Activated CD4-positive, alpha-beta memory T cell treated with anti-CD3 and anti-CD28 coated beads, Interleukin-2, amount 10 ng/mL, durations not matched to agents 7 days and 5 days (primary cell): ENCODE data around the gene LPAR3. TPM values are rescaled to one million over a fixed set of nuclear protein-coding genes. Genes with fewer than 3 reads are reported as not detected.
"Not testable (repeated sequence)": the region's sequence is repeated elsewhere in the genome, so short reads cannot be mapped to it uniquely, and the experiment has no call there.

Experiments used
- CTCF ChIA-PET: fragments of 350-600 bp; sonication (Branson Sonifier 250); formaldehyde crosslinking; loops from one replicate; lab custom pipeline; 2021; ENCODE audit warnings: antibody characterized with exemption, inconsistent platforms; lab: Charles Lee
- POLR2A ChIA-PET: fragments of 350-600 bp; sonication (Branson Sonifier 250); formaldehyde crosslinking; loops from one replicate; lab custom pipeline; 2021; ENCODE audit warnings: antibody characterized with exemption; lab: Charles Lee
- DNase-seq: peaks from one replicate; pipeline ENCODE4 v3.0.0-alpha.2; 2020
- H3K27ac Mint-ChIP-seq: one replicate; pipeline ENCODE4 v1.8.0; 2021; ENCODE audit warnings: mild to moderate bottlenecking, mixed read lengths
- H3K27me3 Mint-ChIP-seq: one replicate; pipeline ENCODE4 v1.8.0; 2021; ENCODE audit warnings: mixed read lengths
- H3K36me3 Mint-ChIP-seq: one replicate; pipeline ENCODE4 v1.8.0; 2021; ENCODE audit warnings: low read depth, mixed read lengths
- H3K4me1 Mint-ChIP-seq: one replicate; pipeline ENCODE4 v1.8.0; 2021; ENCODE audit warnings: mixed read lengths
- H3K4me3 Mint-ChIP-seq: one replicate; pipeline ENCODE4 v1.8.0; 2021; ENCODE audit warnings: mild to moderate bottlenecking, mixed read lengths
- H3K9me3 Mint-ChIP-seq: one replicate; pipeline ENCODE4 v1.8.0; 2021; ENCODE audit warnings: mixed read lengths
- total RNA-seq, 2 experiments: library from RNA; stranded (reverse); gene quantifications; one replicate each; pipeline ENCODE4 v1.2.3, GENCODE V29; 2021

LPAR3 gene
- total RNA-seq, 2 experiments from 2014 or later = 1.7 to 2.1 TPM

DNA sequence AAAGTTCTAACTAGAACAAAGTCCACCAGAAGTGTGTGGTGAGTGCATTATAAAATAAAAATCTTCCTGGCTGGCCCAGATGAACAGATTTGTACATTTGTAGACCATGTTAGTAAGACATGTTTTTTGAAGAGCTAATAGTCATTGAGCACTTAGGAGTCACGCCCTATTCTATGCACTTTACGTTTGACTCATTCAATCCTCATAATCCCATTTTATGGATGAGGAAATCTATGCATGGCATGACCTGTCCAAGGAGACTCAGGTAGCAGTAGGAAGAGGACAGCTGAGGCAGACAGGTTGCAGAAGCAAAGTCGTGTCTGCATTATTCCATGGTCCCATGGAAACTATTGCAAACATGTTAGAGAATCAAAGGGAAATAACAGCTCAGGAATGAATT lies 30.3 kb upstream of the LPAR3 start:
- H3K36me3 Mint-ChIP-seq = no peaks in the 10 kb centered on the region
- H3K27ac Mint-ChIP-seq = no peak overlapping the region
- POLR2A ChIA-PET = interaction anchor here (1.4 kb wide), 1 partner anchor 10 kb away, joined by 3 read pairs; no protein-coding TSS in a partner anchor
- H3K4me1 Mint-ChIP-seq = no peaks in the 10 kb centered on the region
- no peaks in the 10 kb centered on the region for H3K9me3 Mint-ChIP-seq
- CTCF ChIA-PET = interaction anchor here (1.1 to 1.7 kb wide), 4 partner anchors 12 to 336 kb away, joined by 3 to 12 read pairs (median 5); partner anchors contain the start of gene C1orf52
- H3K4me3 Mint-ChIP-seq = no peak overlapping the region
- peaks cover 2% of the 10 kb centered on the region for H3K27me3 Mint-ChIP-seq
- no peak for DNase-seq

DNA sequence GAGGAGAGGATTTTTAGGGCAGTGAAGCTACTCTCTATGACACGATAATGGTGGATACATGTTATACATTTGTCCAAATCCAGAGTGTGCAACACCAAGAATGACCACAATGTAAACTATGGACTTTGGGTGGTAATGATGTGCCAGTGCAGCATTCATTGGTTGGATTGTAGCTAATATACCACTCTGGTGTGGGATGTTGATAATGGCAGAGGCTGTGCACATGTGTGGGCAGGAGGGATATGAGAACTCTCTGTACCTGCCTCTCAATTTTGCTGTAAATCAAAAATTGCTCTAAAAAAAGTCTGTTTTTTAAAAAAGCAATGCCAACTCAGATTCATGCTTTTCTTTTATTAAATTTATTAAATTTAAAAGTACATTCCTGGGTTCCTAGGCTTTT lies 27.2 kb upstream of the LPAR3 start:
- POLR2A ChIA-PET = no interaction called here
- no peak overlapping the region for H3K27ac Mint-ChIP-seq
- no peaks in the 10 kb centered on the region for H3K36me3 Mint-ChIP-seq
- no peaks in the 10 kb centered on the region for H3K4me1 Mint-ChIP-seq
- H3K27me3 Mint-ChIP-seq = peaks cover 2% of the 10 kb centered on the region
- H3K9me3 Mint-ChIP-seq = no peaks in the 10 kb centered on the region
- CTCF ChIA-PET = no interaction called here
- H3K4me3 Mint-ChIP-seq = no peak overlapping the region
- no peak for DNase-seq

DNA sequence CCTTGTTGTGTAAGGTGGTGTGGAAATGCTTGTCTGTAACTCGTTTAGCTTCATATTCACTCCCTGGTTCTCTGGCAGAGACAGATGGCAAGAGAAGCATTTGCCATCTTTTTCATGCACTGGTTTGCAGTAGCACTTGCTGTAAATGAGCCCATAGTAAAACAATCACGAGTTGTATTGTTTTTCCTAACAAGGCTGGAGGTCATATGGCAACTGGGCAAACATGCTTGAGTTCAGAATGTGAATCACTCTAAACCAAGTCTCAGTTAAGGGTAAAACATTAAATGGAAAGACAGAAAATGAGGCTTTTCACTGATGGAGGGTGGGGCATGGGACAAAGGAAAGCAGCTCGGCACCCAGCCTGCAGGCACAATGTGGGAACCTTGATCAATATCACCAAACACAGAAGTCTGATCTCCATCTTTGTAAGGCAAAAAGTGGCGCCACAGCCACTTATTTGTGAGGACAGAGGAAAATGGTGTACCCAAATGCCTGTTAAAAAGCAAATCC lies 26.5 kb upstream of the LPAR3 start:
- ChIA-PET CTCF (interaction anchor here (0.8 kb wide), 1 partner anchor 23 kb away, joined by 4 read pairs; no protein-coding TSS in a partner anchor), POLR2A (no interaction called here)
- Mint-ChIP-seq H3K36me3 (no peaks in the 10 kb centered on the region), H3K9me3 (no peaks in the 10 kb centered on the region), H3K4me3 (no peak overlapping the region), H3K4me1 (no peaks in the 10 kb centered on the region), H3K27ac (no peak overlapping the region), H3K27me3 (peaks cover 2% of the 10 kb centered on the region)
- DNase-seq = no peak

DNA sequence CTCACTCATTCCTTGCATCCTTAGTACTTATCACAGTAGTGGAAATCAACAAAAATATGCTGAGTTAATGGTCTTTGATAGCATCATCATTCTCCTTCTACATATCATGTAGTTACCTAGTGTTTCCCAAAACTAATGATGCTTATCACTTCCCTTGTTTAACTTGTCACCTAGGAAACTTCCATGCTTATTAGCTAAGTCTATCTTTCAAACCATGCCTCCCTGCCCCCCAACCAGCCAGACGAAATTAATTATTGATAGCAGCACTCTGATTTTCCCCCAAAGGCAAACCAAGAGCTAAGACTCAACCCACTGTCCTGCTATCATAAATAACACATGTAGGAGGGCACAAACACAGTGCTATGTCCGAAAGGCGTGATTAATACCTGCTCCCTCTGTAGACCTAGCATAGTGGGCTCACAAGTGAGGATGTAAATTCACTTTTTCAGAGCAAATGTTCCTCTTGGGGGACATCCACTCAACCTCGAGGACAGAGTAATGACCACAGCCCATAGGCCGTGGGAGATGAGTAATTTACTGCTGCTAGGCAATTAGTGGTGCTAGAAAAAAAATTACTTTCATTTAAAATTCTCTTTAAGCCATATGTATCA lies 25.8 kb upstream of the LPAR3 start:
- no peak overlapping the region for H3K4me3 Mint-ChIP-seq
- H3K4me1 Mint-ChIP-seq = no peaks in the 10 kb centered on the region
- CTCF ChIA-PET = interaction anchor here (0.8 to 1.0 kb wide), 2 partner anchors 22 to 136 kb away, joined by 3 to 4 read pairs; no protein-coding TSS in a partner anchor
- peaks cover 2% of the 10 kb centered on the region for H3K27me3 Mint-ChIP-seq
- H3K27ac Mint-ChIP-seq = no peak overlapping the region
- POLR2A ChIA-PET = no interaction called here
- H3K36me3 Mint-ChIP-seq = no peaks in the 10 kb centered on the region
- DNase-seq = no peak
- H3K9me3 Mint-ChIP-seq = no peaks in the 10 kb centered on the region

DNA sequence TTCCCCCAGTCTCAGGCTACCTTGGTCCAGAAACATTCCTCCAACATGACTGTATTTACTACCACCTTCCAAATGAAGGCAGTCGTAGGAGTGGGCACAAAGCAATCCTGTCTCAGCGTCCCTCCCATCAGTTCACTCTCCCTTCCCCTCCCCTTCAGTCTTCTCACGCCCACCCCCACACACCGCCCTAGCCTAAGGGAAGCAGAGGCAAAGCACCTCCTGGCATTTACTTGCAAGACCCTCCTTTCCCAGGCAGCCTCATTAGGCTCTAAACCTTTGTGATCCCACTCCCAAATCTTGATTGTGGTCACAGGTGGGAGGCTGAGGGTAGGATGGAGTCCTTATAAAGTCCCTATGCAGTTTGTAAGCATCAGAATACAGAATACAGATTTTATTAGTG lies 23.9 kb upstream of the LPAR3 start:
- ChIA-PET CTCF (no interaction called here), POLR2A (no interaction called here)
- no peak overlapping the region for H3K27ac Mint-ChIP-seq
- H3K9me3 Mint-ChIP-seq = no peaks in the 10 kb centered on the region
- no peak for DNase-seq
- no peaks in the 10 kb centered on the region for H3K4me1 Mint-ChIP-seq
- no peaks in the 10 kb centered on the region for H3K36me3 Mint-ChIP-seq
- no peak overlapping the region for H3K4me3 Mint-ChIP-seq
- peaks cover 2% of the 10 kb centered on the region for H3K27me3 Mint-ChIP-seq

DNA sequence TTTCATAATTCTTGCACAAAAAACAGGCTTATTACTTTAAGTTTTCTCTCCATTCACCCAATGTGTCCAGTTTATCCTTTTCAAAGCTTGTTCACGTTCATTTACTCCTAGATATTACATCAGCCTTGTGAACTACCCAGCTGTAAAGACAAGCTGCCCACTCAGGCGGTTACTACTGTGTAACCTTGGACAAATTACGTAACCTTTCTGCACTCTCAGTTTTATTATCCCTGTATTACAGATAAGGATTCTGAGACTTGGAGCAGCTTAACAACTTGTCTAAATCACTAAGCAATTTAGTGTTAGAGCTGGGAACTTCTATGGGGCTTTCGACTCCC lies 20.5 kb upstream of the LPAR3 start:
- DNase-seq = no peak
- no peaks in the 10 kb centered on the region for H3K4me1 Mint-ChIP-seq
- POLR2A ChIA-PET = no interaction called here
- CTCF ChIA-PET = interaction anchor here (1.0 to 1.1 kb wide), 2 partner anchors 23 to 31 kb away, joined by 3 read pairs; no protein-coding TSS in a partner anchor
- no peak overlapping the region for H3K27ac Mint-ChIP-seq
- H3K9me3 Mint-ChIP-seq = no peaks in the 10 kb centered on the region
- peaks cover 11% of the 10 kb centered on the region for H3K27me3 Mint-ChIP-seq
- no peaks in the 10 kb centered on the region for H3K36me3 Mint-ChIP-seq
- no peak overlapping the region for H3K4me3 Mint-ChIP-seq

DNA sequence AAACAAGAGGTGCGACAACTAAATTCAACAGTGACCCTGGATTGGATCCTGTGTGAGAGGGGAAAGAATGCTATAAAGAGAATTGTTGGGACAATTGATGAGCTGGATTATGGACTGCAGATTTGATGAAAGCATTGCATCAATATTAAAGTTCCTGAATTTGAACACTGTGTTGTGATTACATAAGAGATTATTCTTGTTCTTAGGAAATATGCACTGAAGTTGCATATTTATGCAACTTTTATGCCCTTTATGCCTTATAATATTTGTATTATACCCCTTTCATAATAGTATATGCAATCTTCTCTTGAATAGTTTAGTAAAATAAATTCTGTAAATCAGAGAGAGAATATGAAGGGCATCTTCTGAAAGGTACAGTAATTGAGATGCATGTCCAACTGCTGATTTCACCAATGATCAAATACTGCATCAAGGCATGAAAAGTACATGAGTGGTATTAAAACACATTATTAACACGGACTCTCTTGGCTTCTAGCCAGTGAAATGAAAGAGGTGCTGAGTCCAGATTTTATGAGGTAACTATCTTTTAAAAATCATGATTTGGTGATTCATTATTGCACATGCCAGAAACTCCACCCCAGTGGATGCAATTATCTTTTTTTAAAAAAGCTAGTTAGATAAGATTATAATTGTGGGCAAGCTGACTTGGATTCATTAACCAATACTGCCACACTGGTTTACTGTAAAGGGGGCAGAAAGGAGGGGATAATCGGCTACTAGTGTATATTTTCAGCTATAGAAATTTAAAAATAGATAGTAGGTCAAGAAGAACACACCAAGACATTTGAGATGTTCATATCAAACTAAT lies 19.9 kb upstream of the LPAR3 start:
- H3K4me1 Mint-ChIP-seq = no peaks in the 10 kb centered on the region
- ChIA-PET POLR2A (no interaction called here), CTCF (interaction anchor here (1.0 to 1.1 kb wide), 2 partner anchors 23 to 32 kb away, joined by 3 read pairs; no protein-coding TSS in a partner anchor)
- no peaks in the 10 kb centered on the region for H3K36me3 Mint-ChIP-seq
- no peaks in the 10 kb centered on the region for H3K9me3 Mint-ChIP-seq
- DNase-seq = no peak
- H3K27ac Mint-ChIP-seq = no peak overlapping the region
- no peak overlapping the region for H3K4me3 Mint-ChIP-seq
- H3K27me3 Mint-ChIP-seq = peaks cover 13% of the 10 kb centered on the region

DNA sequence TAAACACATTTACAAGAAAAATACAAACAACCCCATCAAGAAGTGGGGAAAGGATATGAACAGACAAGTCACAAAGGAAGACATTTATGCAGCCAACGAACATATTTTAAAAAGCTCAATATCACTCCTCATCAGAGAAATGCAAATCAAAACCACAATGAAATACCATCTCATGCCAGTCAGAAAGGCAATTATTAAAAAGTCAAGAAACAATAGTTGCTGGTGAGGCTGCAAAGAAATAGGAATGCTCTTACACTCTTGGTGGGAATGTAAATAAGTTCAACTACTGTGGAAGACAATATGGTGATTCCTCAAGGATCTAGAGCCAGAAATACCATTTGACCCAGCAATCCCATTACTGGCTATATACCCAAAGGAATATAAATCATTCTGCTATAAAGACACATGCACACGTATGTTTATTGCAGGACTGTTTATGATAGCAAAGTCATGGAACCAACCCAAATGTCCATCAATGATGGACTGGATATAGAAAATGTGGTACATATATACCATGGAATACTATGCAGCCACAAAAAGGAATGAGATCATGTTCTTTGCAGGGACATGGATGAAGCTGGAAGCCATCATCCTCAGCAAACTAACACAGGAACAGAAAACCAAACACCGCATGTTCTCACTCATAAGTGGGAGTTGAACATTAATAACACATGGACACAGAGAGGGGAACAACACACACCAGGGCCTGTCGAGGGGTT lies 15.9 kb upstream of the LPAR3 start:
- H3K4me1 Mint-ChIP-seq, POLR2A ChIA-PET, DNase-seq, H3K36me3 Mint-ChIP-seq, H3K4me3 Mint-ChIP-seq, H3K9me3 Mint-ChIP-seq, CTCF ChIA-PET, H3K27ac Mint-ChIP-seq: not testable (repeated sequence)
- peaks cover 24% of the 10 kb centered on the region for H3K27me3 Mint-ChIP-seq

DNA sequence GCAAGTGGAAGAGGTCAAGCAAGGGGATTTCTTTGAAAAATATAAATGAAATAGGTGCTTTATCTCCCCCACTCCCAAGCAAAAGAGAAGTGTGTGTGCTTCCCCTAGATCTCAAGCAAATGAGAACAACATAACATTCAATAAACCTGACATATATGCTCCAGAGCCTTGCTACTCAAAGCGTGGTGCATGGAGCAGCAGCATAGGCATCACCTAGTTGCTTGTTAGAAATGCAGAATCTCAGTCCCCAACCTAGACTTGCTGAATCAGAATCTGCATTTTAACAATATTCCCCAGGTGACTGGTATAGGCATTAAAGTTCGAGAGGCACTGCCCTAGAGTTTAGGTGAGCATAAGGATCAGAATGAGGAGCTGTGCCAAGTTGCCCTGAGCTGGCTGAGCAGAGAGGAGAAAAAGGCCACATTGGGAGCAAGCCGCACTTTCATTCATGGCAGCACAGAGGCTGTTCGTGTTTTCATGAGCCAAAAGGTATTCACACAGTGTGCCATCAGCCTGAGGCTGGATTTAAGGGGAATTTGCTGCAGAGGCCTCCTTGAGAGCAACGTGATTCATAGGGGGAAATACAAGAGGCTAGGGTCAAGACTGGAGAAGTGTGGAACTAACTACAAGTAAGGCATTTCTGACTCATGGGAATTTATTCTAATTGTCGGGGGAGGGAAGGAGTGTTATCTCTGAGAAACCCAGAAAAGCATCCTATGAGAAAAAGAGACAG lies 14.3 kb upstream of the LPAR3 start:
- H3K36me3 Mint-ChIP-seq = no peaks in the 10 kb centered on the region
- H3K27ac Mint-ChIP-seq = no peak overlapping the region
- DNase-seq = no peak
- no peaks in the 10 kb centered on the region for H3K4me1 Mint-ChIP-seq
- ChIA-PET POLR2A (no interaction called here), CTCF (no interaction called here)
- H3K9me3 Mint-ChIP-seq = peaks cover 4% of the 10 kb centered on the region
- H3K27me3 Mint-ChIP-seq = peaks cover 24% of the 10 kb centered on the region
- H3K4me3 Mint-ChIP-seq = no peak overlapping the region

DNA sequence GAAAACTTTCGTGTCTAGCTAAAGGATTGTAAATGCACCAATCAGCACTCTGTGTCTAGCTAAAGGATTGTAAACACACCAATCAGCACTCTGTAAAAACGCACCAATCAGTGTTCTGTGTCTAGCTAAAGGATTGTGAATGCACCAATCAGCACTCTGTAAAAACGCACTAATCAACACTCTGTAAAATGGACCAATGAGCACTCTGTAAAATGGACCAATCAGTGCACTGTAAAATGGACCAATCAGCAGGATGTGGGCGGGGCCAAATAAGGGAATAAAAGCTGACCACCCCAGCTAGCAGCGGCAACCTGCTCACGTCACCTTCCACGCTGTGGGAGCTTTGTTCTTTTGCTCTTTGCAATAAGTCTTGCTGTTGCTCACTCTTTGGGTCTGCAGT lies 9.7 kb upstream of the LPAR3 start:
- CTCF ChIA-PET, H3K9me3 Mint-ChIP-seq, H3K36me3 Mint-ChIP-seq, H3K4me1 Mint-ChIP-seq, H3K27ac Mint-ChIP-seq, DNase-seq, POLR2A ChIA-PET, H3K4me3 Mint-ChIP-seq: not testable (repeated sequence)
- peaks cover 16% of the 10 kb centered on the region for H3K27me3 Mint-ChIP-seq

DNA sequence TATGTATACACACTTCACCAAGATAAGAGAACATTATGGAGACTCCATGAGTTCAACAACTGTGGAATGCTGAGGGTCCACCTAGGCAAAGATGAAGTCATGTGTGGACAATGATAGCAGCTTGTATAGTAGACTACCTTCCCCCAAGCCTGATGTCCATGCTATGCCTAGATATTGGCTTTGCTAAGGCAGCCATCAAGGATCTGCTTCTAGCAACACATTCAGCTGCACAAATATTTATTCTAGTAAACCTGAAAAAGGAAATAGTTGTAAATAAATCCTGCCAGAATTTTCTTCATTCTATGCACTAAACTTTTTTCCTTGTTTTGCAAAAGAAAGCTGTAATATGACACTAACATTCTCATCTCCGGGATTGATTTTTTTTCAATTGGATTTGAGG lies 7.0 kb upstream of the LPAR3 start:
- no peaks in the 10 kb centered on the region for H3K4me1 Mint-ChIP-seq
- peaks cover 21% of the 10 kb centered on the region for H3K27me3 Mint-ChIP-seq
- no peak overlapping the region for H3K27ac Mint-ChIP-seq
- POLR2A ChIA-PET = no interaction called here
- no peak overlapping the region for H3K4me3 Mint-ChIP-seq
- DNase-seq = no peak
- CTCF ChIA-PET = no interaction called here
- no peaks in the 10 kb centered on the region for H3K36me3 Mint-ChIP-seq
- peaks cover 6% of the 10 kb centered on the region for H3K9me3 Mint-ChIP-seq

DNA sequence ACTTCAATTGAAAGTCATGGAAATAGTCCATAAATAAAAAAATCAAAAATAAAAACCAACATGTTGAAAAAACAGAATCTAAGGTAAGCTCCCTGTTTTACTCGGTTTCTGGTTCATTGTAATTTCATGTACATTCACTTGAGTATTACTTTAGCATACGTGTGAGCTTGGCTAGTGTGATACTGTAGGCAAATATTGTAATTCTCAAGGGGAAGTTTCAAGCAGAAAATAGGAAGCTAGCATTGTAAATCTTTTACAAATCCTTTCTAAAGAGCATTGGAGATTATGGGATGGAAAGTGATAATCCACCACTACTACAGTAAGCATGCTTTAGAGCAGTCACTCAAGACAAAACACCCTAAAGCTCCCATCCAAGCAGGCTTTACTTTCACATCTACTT lies 3.3 kb upstream of the LPAR3 start:
- CTCF ChIA-PET = interaction anchor here (0.7 kb wide), 1 partner anchor 23 kb away, joined by 4 read pairs; no protein-coding TSS in a partner anchor
- peaks cover 13% of the 10 kb centered on the region for H3K4me1 Mint-ChIP-seq
- no peak overlapping the region for H3K27ac Mint-ChIP-seq
- peaks cover 41% of the 10 kb centered on the region for H3K27me3 Mint-ChIP-seq
- H3K9me3 Mint-ChIP-seq = no peaks in the 10 kb centered on the region
- POLR2A ChIA-PET = no interaction called here
- H3K4me3 Mint-ChIP-seq = no peak overlapping the region
- no peaks in the 10 kb centered on the region for H3K36me3 Mint-ChIP-seq
- DNase-seq = no peak
